Measurements from ENCODE around the gene PPP3R1. TPM values are rescaled to one million over a fixed set of nuclear protein-coding genes. Genes with fewer than 3 reads are reported as not detected.

PPP3R1 gene
- total and polyA plus RNA-seq, 10 of the 15 experiments (the other 5 are each of a cell fraction or from before 2014, with no cell fraction given), result 1.5 to 61.0 (median 15.8) TPM

DNA sequence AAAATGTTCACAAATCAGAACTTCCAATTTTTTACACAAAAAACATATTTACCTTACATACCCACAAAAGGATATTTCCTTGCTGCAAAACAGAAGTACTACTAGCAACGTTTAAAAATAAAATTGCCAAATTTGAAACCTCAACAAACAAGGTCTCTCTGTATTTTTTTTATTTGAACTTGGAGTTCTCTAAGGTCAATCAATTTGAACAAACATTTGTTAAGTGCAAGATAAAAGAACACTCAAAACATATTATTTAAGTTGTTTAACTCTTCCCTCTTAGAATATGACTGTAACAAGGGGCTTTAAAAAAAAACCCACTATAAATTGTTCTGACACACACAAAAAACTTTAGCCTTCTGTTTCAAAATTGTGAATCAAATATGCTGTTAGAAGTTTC lies 65.0 kb downstream of the PPP3R1 start:
- TF ChIP-seq, protein P1, sequence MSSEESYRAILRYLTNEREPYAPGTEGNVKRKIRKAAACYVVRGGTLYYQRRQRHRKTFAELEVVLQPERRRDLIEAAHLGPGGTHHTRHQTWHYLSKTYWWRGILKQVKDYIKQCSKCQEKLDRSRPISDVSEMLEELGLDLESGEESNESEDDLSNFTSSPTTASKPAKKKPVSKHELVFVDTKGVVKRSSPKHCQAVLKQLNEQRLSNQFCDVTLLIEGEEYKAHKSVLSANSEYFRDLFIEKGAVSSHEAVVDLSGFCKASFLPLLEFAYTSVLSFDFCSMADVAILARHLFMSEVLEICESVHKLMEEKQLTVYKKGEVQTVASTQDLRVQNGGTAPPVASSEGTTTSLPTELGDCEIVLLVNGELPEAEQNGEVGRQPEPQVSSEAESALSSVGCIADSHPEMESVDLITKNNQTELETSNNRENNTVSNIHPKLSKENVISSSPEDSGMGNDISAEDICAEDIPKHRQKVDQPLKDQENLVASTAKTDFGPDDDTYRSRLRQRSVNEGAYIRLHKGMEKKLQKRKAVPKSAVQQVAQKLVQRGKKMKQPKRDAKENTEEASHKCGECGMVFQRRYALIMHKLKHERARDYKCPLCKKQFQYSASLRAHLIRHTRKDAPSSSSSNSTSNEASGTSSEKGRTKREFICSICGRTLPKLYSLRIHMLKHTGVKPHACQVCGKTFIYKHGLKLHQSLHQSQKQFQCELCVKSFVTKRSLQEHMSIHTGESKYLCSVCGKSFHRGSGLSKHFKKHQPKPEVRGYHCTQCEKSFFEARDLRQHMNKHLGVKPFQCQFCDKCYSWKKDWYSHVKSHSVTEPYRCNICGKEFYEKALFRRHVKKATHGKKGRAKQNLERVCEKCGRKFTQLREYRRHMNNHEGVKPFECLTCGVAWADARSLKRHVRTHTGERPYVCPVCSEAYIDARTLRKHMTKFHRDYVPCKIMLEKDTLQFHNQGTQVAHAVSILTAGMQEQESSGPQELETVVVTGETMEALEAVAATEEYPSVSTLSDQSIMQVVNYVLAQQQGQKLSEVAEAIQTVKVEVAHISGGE (CRISPR knock-in tag; IDR thresholded peaks at IDR 0.05), result no peak
- no peak for TF ChIP-seq EZH2 (IDR thresholded peaks at IDR 0.05; ENCODE audit: borderline replicate concordance, control insufficient read depth, low read depth, low read length)
- Histone ChIP-seq H2AFZ (ENCODE audit: control insufficient read depth, low read depth, low read length) (no peak overlapping the region), H4K20me1 (ENCODE audit: control insufficient read depth, insufficient read depth) (no peaks in the 10 kb centered on the region), H3K4me2 (ENCODE audit: control insufficient read depth, insufficient read depth) (no peak overlapping the region), H3K9me3 (replicated peaks; ENCODE audit: control insufficient read depth, insufficient read depth, low read length) (no peaks in the 10 kb centered on the region), H3K27me3 (replicated peaks in 1 of 2; ENCODE audit: control insufficient read depth in 2 of 2, insufficient read depth in 2 of 2, low read length in 1 of 2) (no peaks in the 10 kb centered on the region), H3K4me1 (ENCODE audit: control insufficient read depth, insufficient read depth, low read length) (no peaks in the 10 kb centered on the region), H3K79me2 (ENCODE audit: control insufficient read depth, insufficient read depth, low read length) (peaks cover 27% of the 10 kb centered on the region), H3K27ac (ENCODE audit: control insufficient read depth, insufficient read depth) (no peak overlapping the region), H3K4me3 (no peak overlapping the region), H3K9ac (ENCODE audit: control insufficient read depth, insufficient read depth, low read length) (no peak overlapping the region), H3K36me3 (ENCODE audit: control insufficient read depth in 2 of 2, insufficient read depth in 2 of 2, low read length in 1 of 2) (peaks cover 3 to 7% of the 10 kb centered on the region in 2 experiments; a peak in 3 of 4 replicates)
- no TSS peak for BruUV-seq (replicated peaks)
- ATAC-seq (no peak), FAIRE-seq (no peak), DNase-seq (ENCODE audit: low read depth, low spot score) (no peak)
- SMC1A ChIA-PET (ENCODE audit: uncharacterized antibody, unreplicated experiment), result interaction anchor here (4.2 kb wide), 1 partner anchor 66 kb away, joined by 30 read pairs; no protein-coding TSS in a partner anchor
- intact Hi-C loops (cut with micrococcal nuclease; ENCODE audit: unreplicated experiment), result no loop called here
- CTCF ChIA-PET, result interaction anchor here (0.6 to 4.4 kb wide), 9 partner anchors 8 to 107 kb away, joined by 3 to 53 read pairs (median 6); partner anchors contain the start of gene PNO1
- POLR2A ChIA-PET, result no interaction called here
- RAD21 ChIA-PET (ENCODE audit: unreplicated experiment), result interaction anchor here (1.4 kb wide), 1 partner anchor 63 kb away, joined by 4 read pairs; no protein-coding TSS in a partner anchor
- in situ Hi-C loops (cut with MboI), result no loop called here
- 5% methylated on average over 1 of the region's 1 CpG for WGBS (ENCODE audit: insufficient coverage, insufficient replicate concordance, low lambda C conversion rate, missing lambda C conversion rate)

All from GM12878 (cell line).